ENCODE data around the gene CACNA1D.

GRCh38 chr3:53616321-53616720 lies 121.9 kb downstream of the CACNA1D start:
- TF ChIP-seq POLR2A (IDR thresholded peaks at IDR 0.05) (no peak), CTCF (IDR thresholded peaks at IDR 0.05) (no peak)
